DMS 273 treated with DMSO at 0.1 percent for 48 hours (cell line): ENCODE measurements around the gene DPP8.
"Not testable (repeated sequence)": the region's sequence is repeated elsewhere in the genome, so short reads cannot be mapped to it uniquely, and the experiment has no call there.

ENCODE experiments used
- DNase-seq: peaks from one replicate; lab custom pipeline; 2025; lab: John Stamatoyannopoulos, UW

DPP8 gene

GRCh38 chr15:65516997-65517865 lies at the start of gene DPP8:
TSS of gene DPP8 (minus strand) at chr15:65517689. CDS start at chr15:65512553, 5,136 bp downstream.
- peak; percentile 69 for DNase-seq

- no peak for DNase-seq
Measured at GRCh38 chr15:65561934-65562333, 44.4 kb upstream of the DPP8 start.

- no peak for DNase-seq
Measured at GRCh38 chr15:65559941-65560340, 42.5 kb upstream of the DPP8 start.

GRCh38 chr15:65558997-65559760 lies 41.7 kb upstream of the DPP8 start:
- DNase-seq = no peak

GRCh38 chr15:65558336-65558735 lies 40.8 kb upstream of the DPP8 start:
- DNase-seq = no peak

- no peak for DNase-seq
Measured at GRCh38 chr15:65556622-65557021, 39.1 kb upstream of the DPP8 start.

GRCh38 chr15:65553691-65554090 lies 36.2 kb upstream of the DPP8 start:
- no peak for DNase-seq

GRCh38 chr15:65552851-65553250 lies 35.4 kb upstream of the DPP8 start:
- not testable (repeated sequence) for DNase-seq

- no peak for DNase-seq
Measured at GRCh38 chr15:65551183-65551582, 33.7 kb upstream of the DPP8 start.

GRCh38 chr15:65550681-65551098 lies 33.2 kb upstream of the DPP8 start:
- DNase-seq = no peak

- not testable (repeated sequence) for DNase-seq
Measured at GRCh38 chr15:65549288-65549687, 31.8 kb upstream of the DPP8 start.

- DNase-seq = no peak
Measured at GRCh38 chr15:65547841-65548240, 30.4 kb upstream of the DPP8 start.

- DNase-seq = no peak
Measured at GRCh38 chr15:65541231-65541820, 23.8 kb upstream of the DPP8 start.

- DNase-seq = no peak
Measured at GRCh38 chr15:65540314-65540713, 22.8 kb upstream of the DPP8 start.

- DNase-seq = no peak
Measured at GRCh38 chr15:65535192-65535591, 17.7 kb upstream of the DPP8 start.

- DNase-seq = no peak
Measured at GRCh38 chr15:65533057-65533756, 15.7 kb upstream of the DPP8 start.

GRCh38 chr15:65532738-65533051 lies 15.2 kb upstream of the DPP8 start:
- no peak for DNase-seq

GRCh38 chr15:65530318-65531111 lies 13.0 kb upstream of the DPP8 start, which contains the start of gene HACD3:
TSS of gene HACD3 (plus strand) at chr15:65530463. CDS start at chr15:65530632, 169 bp downstream.
- DNase-seq = peak; percentile 5

GRCh38 chr15:65529762-65530317 lies 12.4 kb upstream of the DPP8 start:
- no peak for DNase-seq

- no peak for DNase-seq
Measured at GRCh38 chr15:65528461-65529060, 11.1 kb upstream of the DPP8 start.

- no peak for DNase-seq
Measured at GRCh38 chr15:65525622-65526021, 8.1 kb upstream of the DPP8 start.
